Suppressor macrophage treated with lipopolysaccharide for 4 hours (primary cell): ENCODE measurements around the gene TIE1.

Experiments
- DNase-seq: peaks from one replicate; pipeline ENCODE4 v3.0.0-alpha.2; 2020

Gene TIE1

GRCh38 chr1:43300378-43301094 is at the start of gene TIE1:
TSS of gene TIE1 (plus strand) at chr1:43300982. CDS start at chr1:43301072, 90 bp downstream.
- DNase-seq, result no peak

DNA sequence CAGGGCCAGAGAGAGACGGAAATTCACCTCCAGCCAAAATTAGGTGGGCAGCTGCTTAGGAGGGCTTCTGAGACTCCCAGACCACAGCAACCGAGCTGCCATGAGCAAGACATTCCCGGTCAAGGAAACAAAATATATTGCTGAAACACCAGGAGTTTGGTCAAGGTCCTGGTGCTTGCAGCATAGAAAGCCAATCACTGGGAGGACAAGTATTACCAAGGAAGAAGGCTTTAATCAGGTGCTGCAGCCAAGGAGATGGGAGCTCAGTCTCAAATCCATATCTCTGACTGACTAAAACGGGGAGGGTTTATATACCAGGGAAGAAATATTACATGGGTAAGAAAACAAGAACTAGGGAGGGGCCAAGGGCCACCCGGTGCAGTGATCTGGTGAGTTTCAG is 49.8 kb upstream of the TIE1 start:
- DNase-seq, result no peak

- DNase-seq, result no peak
Observed at GRCh38 chr1:43252225-43252624, 48.6 kb upstream of the TIE1 start.

DNA sequence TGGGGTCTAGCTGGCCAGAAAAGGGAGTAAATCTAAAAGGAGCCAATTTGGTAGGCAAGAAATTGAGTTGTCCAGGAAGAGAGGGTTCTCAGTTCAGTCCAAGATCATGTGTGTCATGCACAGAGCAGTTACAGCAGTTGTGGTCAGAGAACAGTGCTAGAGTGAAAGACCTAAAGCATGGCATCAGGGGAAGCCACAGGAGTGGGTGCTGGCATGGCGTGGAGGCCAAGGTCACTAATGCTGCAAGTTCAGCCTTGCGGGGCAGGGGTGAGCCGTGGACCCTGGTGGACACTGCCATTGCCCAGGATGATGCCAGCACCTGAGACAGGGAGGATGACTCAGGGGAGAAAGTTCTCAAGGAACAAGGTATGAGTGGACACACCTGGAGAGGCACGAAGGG is 47.6 kb upstream of the TIE1 start:
- no peak for DNase-seq

DNA sequence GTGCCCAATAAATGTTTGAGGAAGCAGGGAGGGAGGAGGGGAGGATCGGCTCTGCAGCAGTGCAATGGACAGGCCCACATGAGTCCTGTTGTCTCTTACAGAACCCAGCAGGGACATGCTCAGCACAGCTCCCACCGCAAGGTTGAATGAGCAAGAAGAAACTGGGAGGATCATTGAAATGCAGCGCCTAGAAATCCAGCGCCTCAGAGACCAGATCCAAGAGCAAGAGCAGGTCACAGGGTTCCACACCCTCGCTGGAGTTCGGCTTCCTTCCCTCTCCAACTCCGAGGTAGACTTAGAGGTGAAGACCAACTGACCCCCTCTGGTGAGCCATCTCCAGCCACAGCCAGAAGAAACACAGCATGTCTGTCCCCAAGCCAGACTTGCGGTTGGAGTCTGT is 46.9 kb upstream of the TIE1 start:
- DNase-seq, result no peak

DNA sequence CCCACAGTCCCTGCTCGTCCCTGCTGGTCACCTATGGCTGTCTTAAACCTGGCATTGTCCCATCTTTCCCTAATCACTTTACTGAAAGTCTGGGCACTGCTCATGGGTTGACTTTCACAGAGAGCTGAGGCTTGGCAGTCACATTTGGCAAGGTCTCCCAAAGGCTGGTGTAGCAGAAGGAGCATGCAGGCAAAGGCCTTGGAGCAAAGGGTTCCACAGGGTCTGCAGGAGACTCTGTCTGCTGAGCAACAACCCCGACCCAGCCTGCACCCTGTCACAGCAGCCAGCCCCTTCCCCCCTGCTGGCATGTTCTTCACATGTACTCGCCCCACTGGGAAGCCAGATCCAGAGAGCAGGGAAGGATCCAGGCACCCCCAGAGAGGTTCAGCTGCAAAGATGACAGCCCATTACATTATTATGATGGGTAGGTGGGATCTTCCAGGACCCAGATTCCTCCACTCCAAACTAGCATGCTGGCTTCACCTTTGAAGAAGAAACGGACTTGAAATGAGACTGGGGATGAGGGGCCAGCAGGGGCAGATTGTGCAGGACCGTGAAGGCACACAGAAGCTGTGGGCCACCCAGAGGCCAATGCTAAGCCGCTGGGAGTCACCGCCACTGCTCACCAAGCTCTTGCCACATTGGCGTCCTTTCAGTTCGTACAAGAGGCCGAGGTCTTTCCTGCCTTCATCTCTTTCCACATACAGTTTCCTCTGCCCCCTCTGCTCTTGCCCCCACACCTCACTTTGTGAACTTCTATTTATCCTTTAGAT is 45.2 kb upstream of the TIE1 start:
- DNase-seq, result no peak

DNA sequence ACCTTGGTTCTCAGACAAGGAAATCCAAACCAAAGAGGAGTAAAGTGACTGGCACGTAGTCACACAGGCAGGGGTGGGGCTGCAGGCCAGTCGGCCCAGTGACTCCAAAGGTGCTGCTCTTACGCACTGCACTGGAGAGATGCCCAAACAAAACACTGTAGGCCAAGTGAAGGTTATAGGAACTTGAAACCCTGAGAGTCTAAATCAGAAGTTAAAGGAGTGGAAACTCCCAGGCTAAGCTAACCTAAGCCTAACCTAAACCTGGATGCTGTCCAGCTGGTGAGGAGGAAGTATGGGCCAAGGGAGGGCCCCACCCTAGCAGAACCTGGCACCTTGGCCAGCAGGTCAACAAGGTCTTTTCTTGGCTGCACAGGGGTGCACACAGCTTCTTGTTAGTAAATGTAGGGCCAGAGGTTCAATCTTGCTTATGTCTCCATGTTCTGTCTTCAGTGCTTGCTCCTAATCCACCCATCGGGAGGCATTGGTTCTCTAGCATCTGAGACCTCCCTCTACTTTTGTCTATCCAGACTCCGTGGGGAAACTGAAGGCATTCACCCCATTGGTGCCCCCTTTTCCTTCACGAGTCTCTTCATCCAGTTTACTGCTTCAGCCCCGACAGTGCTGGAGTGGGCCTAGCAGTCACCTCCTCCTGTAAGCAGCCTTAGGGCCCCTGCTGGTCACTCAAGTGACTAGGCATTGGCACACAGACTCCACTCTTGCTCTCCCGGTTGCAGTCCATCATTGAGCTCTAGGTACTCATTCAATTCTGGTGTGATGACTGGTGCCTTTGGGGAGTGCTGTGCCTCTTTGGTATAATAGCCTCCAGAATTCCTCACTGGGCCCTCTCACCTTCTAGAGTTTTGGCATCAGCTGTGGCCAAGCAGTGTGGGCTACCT is 43.9 kb upstream of the TIE1 start:
- no peak for DNase-seq

DNA sequence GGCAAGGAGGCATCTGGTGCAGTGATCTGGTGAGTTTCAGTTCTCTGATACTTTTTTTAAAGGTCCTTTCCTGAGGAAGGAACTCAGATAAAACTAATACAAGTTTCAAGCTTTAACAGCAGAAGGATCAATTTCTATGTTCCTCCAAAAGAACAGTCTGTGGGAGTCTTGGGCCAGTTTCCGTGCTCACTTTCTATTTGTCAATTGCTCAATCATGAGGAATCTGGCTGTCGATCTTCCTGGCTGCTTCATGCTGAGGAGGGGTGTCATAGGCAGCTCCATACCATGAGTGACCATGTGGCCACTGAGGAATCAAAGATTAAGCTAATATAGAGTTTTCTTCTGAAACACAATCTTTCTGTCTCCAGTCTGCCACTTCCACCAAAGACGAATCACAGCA is 42.4 kb upstream of the TIE1 start:
- no peak for DNase-seq

GRCh38 chr1:43265431-43265830 is 35.4 kb upstream of the TIE1 start:
- DNase-seq, result no peak

GRCh38 chr1:43266881-43267280 is 33.9 kb upstream of the TIE1 start:
- DNase-seq, result no peak

- DNase-seq, result no peak
Observed at GRCh38 chr1:43267291-43267805, 33.4 kb upstream of the TIE1 start.

- no peak for DNase-seq
Observed at GRCh38 chr1:43267818-43268425, 32.9 kb upstream of the TIE1 start.

DNA sequence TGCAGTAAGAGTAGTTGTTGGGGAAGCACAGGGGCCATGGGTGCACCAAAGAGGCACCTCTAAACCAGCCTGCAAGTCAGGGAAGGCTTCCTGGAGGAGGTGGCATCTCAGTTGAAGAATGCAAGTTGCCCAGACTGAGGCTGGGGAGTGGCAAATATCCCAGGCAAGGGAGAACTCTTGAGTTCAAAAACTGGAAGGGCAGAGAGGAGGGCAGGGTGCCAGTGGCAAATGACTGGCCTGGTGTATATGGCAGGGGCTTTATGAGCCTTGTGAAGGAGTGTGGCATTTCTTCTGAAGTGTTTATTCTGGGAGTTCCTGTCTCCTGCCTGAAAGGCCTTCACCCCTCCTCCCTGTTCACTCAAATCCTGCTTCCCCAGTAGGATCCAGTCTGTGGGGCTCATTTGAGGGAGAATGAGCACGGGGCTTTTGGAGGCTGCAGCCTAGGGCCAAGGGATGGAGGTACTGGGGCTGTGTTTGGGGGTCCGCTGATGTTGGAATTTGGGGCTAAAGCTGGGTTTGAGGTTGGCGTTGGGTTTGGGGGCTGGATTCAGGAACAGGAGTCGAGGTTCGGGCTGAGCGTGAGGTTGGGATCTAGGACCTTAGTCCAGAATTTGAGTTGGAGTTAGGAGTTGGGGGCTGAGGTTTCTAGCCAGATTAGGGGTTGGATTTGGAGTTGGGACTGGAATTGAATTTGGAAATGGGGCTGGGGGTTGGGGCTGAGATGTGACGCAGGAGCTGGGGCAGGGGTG is 31.0 kb upstream of the TIE1 start, which contains the start of gene TMEM125:
TSS of gene TMEM125 (plus strand) at position 357 of the 749 bp plus-strand sequence. CDS start 2,740 bp downstream, outside the sequence.
- DNase-seq, result no peak

DNA sequence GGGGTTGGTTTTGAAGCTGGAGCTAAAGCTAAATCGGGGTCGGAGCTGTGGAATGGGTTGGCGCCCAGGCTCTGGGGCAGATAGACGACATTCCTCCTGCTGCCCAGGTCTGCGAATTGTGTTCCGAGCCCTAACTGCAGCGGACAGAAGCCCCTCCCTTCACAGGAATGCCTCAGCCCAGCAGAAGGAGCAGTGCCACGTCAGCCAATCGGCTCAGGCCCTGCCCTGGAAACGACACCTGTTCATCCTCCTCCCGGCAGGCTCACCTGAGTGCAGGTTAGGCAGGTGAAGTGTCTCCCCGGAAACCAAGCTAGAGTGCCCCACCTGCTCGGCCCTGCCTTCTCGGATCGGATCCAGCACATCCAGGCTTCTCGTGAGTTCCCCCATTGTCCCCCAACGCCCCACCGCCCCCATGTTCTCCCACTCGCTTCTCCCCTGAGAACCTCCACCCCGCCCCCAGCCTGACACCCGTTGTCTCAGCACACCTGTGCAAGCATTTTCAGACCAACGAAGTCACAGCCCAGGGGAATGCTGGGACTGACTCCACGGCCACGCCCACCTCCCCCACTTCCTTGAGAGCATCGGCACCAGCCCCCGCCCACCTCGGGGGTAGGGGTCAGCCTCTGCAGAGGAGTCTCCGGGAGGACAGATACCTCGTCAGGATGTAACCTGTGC is 30.2 kb upstream of the TIE1 start:
- DNase-seq, result no peak

DNA sequence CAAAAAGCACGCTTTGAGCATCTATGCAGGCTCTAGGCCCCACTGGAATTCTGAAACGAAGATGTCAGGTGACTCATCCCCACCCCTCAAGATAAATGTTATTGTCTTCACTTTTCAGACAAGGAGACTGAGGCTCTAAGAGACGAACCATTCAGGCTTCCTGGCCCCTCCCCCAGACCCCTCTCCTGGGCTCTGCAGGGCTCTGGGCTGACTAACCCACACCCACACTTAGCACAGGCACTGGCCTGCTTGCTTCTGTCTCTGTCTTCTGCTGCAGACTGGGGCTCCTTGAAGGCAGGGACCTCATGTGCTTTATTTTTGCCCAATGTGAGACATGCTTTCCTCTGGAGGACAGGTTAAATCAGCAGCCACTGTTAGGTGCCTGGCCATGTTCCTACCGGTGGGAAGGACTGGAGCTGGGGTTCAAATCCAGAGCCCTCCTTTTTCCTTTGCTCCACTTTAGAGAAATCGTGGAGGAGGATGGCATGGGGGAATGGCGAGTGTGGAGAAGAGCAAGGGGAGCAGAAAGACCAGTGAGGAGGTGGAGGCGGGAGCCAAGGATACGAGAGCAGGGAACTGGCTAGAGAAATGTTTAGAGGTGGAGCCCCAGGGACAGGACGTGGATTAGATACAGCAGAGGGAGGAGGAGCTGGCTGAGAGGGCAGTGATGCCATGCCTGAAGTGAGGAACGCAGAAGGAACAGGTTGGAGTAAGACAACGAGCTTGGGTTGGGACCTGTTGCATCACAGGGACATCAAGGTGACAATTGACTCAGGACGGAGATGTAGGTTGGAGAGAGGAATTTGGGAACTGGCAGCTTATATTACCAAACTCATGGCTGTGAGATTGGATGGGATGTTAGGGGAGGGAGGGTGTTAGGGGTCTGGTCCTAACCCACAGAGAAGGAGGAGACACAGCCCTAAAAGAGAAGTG is 29.3 kb upstream of the TIE1 start:
- DNase-seq, result no peak

GRCh38 chr1:43272161-43272560 is 28.6 kb upstream of the TIE1 start:
- DNase-seq, result no peak

DNA sequence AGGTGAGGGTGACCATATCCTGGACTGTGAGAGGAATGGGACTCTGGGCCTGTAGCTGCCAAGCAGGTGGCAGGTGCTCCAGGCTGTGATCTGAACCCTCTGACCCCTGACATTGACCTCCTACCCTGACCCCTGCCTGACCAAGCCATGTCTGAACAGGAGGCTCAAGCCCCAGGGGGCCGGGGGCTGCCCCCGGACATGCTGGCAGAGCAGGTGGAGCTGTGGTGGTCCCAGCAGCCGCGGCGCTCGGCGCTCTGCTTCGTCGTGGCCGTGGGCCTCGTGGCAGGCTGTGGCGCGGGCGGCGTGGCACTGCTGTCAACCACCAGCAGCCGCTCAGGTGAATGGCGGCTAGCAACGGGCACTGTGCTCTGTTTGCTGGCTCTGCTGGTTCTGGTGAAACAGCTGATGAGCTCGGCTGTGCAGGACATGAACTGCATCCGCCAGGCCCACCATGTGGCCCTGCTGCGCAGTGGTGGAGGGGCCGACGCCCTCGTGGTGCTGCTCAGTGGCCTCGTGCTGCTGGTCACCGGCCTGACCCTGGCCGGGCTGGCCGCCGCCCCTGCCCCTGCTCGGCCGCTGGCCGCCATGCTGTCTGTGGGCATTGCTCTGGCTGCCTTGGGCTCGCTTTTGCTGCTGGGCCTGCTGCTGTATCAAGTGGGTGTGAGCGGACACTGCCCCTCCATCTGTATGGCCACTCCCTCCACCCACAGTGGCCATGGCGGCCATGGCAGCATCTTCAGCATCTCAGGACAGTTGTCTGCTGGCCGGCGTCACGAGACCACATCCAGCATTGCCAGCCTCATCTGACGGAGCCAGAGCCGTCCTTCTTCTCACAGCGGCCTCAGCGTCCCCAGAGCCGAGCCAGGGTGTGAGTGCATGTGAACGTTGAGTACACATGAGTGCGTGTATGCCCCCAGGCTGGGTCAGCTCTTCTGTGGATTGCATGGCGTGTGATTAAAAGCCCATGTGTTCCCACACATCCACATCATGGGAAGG is 27.9 kb upstream of the TIE1 start:
- no peak for DNase-seq

DNA sequence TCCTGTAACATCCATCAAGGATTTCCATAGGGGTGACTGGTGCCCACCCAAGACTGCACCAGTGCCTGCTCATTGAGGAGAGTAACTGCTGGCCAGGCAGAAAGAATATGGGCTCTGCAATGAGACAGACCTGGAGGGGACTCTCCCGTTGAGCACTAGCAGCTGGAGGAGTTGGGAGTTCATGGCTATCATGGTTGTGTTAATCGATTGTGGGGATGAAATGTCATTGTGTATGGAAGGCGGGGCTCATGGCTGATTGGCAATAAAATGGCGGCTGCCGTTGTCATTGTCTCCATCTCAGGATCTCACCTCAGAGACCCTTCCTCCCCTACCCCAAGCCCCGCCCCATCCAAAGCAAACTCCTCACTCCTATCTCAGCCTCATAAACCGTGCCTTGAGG is 27.1 kb upstream of the TIE1 start:
- DNase-seq, result no peak
